Measurements from ENCODE around the gene TP53TG5. TPM values are rescaled to one million over a fixed set of nuclear protein-coding genes. Genes with fewer than 3 reads are reported as not detected.

TP53TG5 gene
- total RNA-seq, 1 donor from 2014 or later, result not detected

DNA sequence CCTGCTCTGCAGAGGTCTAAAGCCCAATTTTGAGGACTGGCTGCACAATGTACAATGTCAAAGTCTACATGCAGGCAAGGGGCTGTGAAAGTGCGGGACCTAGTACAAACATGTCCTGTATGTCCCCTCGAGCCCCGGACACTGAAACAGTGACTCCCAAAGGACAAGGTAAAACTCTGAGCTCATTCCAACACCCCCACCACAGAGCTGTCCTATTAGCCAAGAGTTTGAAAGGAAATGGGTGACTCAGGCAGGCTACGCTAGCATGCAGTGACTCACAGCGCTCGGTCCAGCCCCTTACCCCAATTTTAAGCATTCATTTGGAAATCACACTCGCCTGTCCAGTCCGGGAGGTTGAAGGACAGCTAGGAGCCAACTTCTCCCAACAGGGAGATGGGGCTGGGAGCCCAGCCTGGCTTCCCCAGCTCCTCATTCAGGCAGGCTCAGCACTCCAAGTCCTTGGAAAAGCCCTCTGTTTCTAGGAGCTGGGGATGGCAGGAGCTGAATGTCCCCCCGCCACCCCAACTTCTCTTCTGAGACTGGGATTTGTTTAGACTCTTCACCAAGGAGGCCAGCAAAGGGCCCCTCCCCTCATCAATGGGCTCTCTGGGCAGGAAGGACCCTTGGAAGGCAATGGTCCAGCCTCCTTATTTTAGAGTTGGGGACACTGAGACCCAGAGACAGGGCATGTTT lies 33.8 kb downstream of the TP53TG5 start:
- H3K4me1 Mint-ChIP-seq (ENCODE audit: unreplicated experiment), result peaks cover 70% of the 10 kb centered on the region
- TF ChIP-seq, protein P1, sequence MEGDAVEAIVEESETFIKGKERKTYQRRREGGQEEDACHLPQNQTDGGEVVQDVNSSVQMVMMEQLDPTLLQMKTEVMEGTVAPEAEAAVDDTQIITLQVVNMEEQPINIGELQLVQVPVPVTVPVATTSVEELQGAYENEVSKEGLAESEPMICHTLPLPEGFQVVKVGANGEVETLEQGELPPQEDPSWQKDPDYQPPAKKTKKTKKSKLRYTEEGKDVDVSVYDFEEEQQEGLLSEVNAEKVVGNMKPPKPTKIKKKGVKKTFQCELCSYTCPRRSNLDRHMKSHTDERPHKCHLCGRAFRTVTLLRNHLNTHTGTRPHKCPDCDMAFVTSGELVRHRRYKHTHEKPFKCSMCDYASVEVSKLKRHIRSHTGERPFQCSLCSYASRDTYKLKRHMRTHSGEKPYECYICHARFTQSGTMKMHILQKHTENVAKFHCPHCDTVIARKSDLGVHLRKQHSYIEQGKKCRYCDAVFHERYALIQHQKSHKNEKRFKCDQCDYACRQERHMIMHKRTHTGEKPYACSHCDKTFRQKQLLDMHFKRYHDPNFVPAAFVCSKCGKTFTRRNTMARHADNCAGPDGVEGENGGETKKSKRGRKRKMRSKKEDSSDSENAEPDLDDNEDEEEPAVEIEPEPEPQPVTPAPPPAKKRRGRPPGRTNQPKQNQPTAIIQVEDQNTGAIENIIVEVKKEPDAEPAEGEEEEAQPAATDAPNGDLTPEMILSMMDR (conservative IDR thresholded peaks at IDR 0.05), result no peak
- H3K4me3 Mint-ChIP-seq, result peak overlapping the region; percentile 96
- no peaks in the 10 kb centered on the region for H3K27me3 Mint-ChIP-seq
- H3K9me3 Mint-ChIP-seq, result no peaks in the 10 kb centered on the region
- peak overlapping the region; percentile 96 for H3K27ac Mint-ChIP-seq
- peaks cover 8% of the 10 kb centered on the region for H3K36me3 Mint-ChIP-seq
- no peak for DNase-seq (ENCODE audit: extremely low spot score, unreplicated experiment)

DNA sequence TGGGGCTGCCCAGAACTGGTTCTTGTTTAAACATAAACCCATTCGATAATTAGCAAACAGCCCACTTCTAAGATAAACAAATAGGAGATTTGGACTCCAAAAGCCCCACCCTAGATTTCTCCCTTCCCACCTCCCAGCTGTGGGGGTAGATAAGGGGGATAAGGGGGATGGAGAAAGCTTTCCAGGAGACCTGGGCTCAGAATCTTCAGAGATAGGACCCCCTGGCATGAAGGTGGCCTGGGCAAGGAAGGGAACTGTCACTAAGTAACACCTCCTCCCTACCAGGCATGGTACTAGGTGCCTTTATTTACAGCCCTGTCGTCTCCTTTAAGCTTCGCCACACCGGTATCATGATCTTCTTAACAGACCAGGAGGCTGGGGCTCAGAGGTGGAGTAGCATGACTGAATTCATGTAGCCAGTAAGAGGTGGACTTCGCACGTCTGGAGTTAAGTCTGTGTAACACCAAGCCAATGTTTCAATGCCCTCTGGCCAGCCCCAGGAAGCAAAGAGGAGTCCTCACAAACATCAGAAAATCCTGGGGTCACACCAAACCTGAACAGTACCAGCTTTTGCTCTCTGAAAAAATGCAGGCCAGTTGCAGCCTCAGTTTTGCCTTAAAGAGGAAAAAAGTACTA lies 34.5 kb downstream of the TP53TG5 start:
- Mint-ChIP-seq H3K27me3 (no peaks in the 10 kb centered on the region), H3K9me3 (no peaks in the 10 kb centered on the region), H3K36me3 (peaks cover 8% of the 10 kb centered on the region), H3K4me1 (ENCODE audit: unreplicated experiment) (peaks cover 75% of the 10 kb centered on the region), H3K27ac (peak overlapping the region; percentile 96), H3K4me3 (peak overlapping the region; percentile 96)
- TF ChIP-seq, protein P1 (conservative IDR thresholded peaks at IDR 0.05), result no peak
- DNase-seq (ENCODE audit: extremely low spot score, unreplicated experiment), result no peak

DNA sequence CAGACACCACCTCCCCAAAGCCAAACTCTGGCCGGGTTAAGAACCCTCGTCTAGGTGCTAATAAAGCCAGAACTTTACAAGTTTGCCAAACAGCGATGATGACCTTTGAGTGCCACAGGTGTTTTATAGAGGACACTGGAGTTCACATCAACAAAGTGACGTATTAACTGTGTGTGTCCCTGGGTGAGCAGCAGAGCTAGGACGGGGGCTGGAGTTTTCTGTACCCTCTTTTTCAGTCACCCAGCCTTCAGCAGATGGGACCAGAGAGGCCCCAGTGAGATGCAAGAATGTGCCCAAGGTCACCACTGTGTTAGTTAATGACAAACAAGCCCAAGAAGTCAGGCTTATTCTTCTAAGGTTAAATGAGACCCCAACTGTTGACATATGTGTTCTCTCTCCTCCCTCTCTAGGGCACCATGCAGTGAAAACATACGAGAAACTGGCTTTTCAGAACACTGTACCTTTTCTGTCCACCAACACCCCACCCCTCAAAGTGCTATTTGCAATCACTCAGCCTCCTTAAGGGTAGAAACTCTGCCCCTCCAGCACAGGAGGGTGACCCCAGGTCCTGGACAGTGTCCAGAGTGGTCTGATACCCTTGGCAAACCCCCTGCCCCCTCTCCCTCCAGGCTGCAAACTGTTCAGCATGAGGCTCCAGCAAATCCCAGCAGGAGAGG lies 35.1 kb downstream of the TP53TG5 start:
- Mint-ChIP-seq H3K4me3 (peak overlapping the region; percentile 96), H3K9me3 (no peaks in the 10 kb centered on the region), H3K36me3 (peaks cover 8% of the 10 kb centered on the region), H3K27me3 (no peaks in the 10 kb centered on the region), H3K27ac (peak overlapping the region; percentile 96), H3K4me1 (ENCODE audit: unreplicated experiment) (peaks cover 78% of the 10 kb centered on the region)
- TF ChIP-seq, protein P1 (conservative IDR thresholded peaks at IDR 0.05), result no peak
- DNase-seq (ENCODE audit: extremely low spot score, unreplicated experiment), result no peak

GRCh38 chr20:45341939-45342854 lies 35.9 kb downstream of the TP53TG5 start:
- H3K27me3 Mint-ChIP-seq, result no peaks in the 10 kb centered on the region
- H3K27ac Mint-ChIP-seq, result peak overlapping the region; percentile 96
- H3K4me1 Mint-ChIP-seq (ENCODE audit: unreplicated experiment), result peaks cover 81% of the 10 kb centered on the region
- H3K4me3 Mint-ChIP-seq, result peak overlapping the region; percentile 96
- TF ChIP-seq, protein P1 (conservative IDR thresholded peaks at IDR 0.05), result no peak
- no peaks in the 10 kb centered on the region for H3K9me3 Mint-ChIP-seq
- DNase-seq (ENCODE audit: extremely low spot score, unreplicated experiment), result no peak
- peaks cover 11% of the 10 kb centered on the region for H3K36me3 Mint-ChIP-seq

DNA sequence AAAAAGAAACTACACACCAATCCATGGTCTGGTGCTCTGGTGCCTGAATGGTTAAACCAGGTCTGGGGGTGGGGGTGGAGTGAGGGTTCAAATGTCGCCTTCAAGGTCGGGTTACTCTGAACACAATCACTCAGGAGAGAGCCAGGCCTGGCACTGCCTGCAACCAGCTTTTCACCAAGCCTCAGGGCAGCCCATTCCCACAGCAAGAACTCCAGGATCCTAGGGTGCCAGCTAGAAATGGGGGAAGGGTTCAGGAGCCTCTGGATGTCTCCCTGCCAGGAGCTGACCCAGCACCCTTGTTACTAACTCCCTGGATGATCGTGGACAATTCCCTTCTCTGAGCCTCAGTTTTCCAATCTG lies 36.6 kb downstream of the TP53TG5 start:
- Mint-ChIP-seq H3K27me3 (no peaks in the 10 kb centered on the region), H3K27ac (peak overlapping the region; percentile 96), H3K4me3 (peak overlapping the region; percentile 96), H3K4me1 (ENCODE audit: unreplicated experiment) (peaks cover 81% of the 10 kb centered on the region), H3K36me3 (peaks cover 17% of the 10 kb centered on the region), H3K9me3 (no peaks in the 10 kb centered on the region)
- TF ChIP-seq, protein P1 (conservative IDR thresholded peaks at IDR 0.05), result no peak
- DNase-seq (ENCODE audit: extremely low spot score, unreplicated experiment), result no peak

Measured in type B pancreatic cell (in vitro differentiated cells).